ENCODE data around the gene SSR4.

The SSR4 gene

DNA sequence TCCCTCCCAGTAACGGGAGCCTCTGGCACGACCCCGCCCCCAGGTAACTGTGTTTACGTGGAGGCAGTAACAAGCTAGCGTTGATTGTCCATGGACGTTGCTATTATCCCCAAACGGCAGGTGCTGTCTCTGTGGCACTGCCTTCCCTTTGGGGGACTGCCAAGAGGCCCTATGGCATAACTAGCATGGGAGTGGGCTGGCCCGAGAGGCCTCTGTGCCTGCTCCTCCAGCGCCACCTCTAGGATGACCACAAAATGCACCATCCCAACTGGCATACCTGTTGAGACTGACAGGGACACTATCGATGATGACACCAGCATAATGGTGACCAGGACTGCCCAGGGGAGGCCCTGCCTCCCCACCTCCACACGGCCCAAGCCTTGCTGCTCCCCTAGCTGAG, 12.2 kb upstream of the SSR4 start:
- peak; percentile 68 for DNase-seq

- DNase-seq, result no peak
Observed at GRCh38 chrX:153782871-153783270, 11.6 kb upstream of the SSR4 start.

DNA sequence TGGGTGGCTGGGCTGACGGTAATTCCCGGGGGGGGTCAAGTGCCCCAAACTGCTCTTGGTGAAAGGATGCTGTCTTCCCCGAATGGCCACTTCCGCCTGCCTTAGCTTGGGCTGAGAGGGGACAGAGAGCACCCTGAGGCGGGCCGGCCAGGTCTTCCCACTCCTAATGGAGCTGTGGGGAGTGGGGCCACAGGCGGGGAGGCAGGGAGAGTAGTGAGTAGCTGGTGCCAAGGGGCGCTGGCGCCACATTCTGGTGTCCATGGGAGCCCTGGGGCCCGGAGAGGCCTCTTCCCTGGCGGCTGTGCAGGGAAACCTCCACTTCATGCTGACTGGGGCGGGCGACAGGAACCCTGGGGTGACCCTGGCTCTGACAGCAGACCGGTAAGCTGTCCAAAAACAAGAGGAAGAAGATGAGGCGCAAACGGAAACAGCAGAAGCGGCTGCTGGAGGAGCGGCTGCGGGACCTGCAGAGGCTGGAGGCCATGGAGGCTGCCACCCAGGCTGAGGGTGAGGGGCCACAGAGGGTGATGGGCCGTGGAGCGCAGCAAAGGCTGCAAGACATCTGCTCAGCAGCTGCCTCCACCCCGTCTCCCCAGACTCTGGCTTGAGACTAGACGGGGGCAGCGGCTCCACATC, 11.0 kb upstream of the SSR4 start:
- no peak for DNase-seq

DNA sequence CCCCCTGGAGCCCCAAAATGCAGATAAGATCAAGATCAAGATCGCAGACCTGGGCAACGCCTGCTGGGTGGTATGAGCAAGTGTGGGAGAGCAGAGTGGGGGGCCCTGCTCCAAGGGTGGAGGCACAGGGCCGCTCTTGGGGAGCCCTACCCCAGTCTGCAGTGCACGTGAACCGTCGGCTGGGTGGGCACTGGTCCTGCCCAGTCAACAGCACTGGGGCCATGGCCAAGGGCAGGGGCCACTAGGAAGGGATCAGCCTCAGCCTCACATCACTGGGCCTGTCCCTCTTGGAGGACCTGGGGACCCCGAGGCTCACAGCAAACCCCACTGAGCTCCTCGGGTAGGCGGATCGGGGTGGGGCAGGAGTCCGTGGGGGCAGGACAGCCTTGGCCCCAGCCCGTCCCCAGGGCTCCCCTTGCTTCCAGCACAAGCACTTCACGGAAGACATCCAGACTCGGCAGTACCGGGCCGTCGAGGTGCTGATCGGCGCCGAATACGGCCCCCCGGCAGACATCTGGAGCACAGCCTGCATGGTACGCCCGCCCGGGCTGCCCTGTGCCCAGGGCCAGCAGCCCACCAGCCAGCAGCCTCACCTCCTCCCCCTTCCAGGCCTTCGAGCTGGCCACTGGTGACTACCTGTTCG, 10.0 kb upstream of the SSR4 start:
- DNase-seq, result no peak

DNA sequence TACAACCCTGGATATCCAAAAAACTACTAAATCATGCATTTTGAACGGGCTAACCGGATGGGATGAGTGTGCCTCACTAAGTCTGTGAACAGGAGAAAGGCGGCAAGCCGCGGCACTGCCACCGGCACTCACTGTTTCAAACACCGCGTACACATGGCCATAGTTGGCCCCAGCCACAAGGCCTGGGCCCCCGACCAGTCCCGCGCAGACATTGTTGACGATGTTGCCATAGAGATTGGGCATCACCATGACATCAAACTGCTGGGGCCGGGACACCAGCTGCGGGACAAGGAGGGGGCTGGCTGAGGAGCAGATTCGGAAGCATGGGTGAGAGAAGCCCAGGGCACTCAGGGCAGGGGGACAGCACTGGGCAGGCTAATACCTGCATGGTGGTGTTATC, 7.8 kb upstream of the SSR4 start:
- no peak for DNase-seq

DNA sequence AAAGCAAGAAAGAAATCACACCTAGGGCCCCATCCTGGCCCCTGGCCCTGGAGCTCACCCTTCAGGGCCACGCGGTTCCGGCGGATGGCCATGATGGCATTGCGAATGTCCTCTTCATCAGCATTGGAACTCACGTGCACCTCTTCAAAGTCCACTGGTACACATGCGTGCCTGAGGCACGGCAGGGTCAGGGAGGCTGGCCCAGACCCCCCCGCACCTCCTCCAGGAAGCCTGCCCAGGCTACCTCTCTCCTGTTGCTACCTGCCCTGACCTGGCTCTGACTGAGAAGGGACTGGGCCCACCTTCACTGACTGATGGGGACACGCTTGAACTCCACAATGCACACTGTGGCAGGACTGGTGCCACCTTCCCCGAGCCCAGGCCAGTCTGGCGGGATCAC, 4.8 kb upstream of the SSR4 start:
- no peak for DNase-seq

- no peak for DNase-seq
Observed at GRCh38 chrX:153791104-153791852, 3.2 kb upstream of the SSR4 start.

DNA sequence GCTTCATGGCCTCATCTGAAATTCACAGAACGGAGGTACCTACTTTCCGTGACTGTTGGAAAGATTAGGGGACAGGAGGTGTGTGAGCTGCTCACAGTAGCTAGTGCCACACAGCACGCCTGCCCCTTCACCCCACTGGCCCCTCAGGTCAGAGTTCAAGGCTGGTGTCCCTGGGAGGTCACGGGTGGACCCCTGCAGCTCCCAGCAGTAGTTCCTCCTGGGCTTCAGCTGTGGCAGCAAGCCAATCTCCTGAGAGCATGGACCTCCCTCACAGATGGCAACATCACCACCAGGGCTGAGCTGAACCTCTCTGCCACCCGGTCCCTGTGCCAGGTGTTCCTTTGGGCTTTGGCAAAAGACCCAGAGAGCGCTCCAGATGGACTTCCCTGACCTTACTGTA, 2.1 kb upstream of the SSR4 start:
- no peak for DNase-seq

- no peak for DNase-seq
Observed at GRCh38 chrX:153793291-153793690, 1.2 kb upstream of the SSR4 start.

DNA sequence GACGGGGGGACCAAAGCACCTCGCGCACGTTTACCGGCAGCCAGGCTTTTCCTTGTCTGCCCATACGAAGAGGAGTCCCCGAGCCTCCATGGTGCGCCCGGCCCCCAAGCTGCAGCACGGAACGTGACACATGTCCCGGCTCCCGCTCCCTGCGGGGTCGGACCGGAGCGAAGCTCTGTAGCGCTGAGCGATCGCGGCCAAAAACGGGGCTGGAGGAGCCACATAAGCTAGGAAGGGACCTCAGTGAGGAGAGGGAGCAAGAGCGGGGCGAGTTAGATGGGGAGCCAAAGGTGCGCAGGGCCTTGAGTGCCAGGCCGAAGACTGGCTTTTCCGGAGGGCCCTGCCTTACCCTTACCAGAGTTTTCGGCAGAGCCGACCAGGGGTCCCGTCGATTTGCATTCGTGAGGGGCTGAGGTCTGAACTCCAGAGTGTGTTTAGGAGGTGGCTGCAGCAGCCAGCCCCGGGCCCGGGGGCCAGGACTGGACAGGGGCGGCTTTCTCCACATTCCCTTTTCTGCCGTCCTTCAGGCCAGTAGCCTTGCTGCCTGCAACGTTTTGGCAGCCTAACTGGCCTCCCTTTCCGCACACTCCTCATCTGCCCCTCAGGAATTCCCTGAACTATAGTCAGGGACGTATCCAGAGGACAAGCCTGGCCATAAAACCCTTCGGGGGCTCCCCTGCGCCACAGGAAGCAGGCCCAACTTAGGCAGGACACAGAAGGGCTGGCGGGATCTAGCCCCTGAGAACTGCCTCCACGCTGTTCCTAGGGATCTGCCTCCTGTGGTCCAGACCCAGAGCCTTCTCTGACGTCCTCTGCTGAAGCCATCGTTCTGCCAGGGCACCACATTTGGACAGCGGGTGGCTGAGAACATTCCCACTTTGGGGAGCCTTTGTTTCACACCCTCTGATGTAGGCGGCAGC, 689 bp downstream of the SSR4 start:
- DNase-seq, result no peak

DNA sequence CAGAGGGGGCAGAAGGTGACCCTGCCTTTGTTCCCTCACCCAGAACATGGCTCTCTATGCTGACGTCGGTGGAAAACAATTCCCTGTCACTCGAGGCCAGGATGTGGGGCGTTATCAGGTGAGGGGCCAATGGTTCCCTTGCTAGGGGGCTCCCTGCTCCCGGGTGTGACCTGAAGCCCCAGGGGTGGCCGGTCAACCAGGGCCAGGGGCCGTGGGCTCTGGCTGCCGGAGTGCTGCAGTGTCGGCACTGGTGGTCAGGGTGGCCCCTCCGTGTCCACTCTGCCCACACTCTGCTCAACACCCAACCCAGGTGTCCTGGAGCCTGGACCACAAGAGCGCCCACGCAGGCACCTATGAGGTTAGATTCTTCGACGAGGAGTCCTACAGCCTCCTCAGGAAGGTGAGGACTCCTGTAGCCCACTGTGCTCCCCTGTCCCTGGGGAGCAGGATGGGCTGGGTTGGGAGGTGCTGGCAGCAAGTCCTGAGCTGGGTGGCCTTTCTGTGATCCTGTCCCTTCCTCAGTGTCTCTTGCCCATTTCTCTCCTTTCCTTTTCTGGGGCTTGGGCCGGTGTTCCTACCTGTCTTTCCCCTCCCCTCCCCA, 3.0 kb downstream of the SSR4 start:
- DNase-seq, result no peak

GRCh38 chrX:153799326-153799725, 4.9 kb downstream of the SSR4 start:
- no peak for DNase-seq

DNA sequence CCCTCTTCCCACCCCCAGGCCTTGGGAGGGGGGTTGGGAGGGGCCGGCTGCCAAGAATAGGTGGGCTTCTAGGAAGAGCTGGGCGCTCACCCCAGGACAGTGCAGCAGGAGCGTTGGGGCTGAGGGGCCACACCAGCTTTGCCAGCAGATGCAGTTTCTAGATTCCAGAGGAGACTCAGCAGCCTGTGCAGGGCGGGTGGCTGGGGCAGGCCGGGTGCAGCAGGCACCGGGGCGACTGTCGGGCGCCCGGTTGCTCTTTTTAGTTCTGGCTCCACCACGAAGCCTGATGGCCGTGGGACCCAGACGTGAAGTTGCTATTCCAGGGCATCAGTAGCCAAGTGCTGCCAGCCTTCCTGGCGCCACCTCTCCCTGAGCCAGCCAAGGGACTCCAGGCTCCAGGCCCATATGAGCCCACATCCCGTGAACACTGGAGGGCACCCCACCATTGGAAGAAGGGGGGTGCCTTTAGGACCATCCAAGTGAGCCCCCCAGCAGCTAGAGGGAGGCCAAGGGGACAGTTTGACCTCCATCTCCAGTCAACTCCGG, 5.8 kb downstream of the SSR4 start:
- DNase-seq, result no peak

DNA sequence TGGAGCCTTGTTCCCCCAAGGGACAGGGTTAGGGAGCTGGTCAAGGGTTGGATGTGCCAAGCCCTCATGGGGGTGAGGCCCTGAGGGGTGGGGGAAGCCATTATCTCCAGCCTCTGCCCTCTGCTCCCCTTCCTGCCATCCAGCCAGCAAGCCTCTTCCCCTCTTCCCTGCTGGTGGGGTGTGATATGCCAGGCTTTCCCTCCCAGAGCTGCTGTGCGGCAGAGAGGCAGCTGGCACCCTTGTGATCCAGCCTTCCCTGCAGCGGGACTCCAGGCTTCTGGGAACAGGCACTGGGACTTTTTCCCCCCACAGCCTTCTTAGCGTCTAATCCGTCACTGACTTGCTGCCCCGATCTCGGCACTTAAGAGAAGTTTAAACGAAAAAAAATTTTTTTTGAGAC, 6.3 kb downstream of the SSR4 start:
- DNase-seq, result no peak

DNA sequence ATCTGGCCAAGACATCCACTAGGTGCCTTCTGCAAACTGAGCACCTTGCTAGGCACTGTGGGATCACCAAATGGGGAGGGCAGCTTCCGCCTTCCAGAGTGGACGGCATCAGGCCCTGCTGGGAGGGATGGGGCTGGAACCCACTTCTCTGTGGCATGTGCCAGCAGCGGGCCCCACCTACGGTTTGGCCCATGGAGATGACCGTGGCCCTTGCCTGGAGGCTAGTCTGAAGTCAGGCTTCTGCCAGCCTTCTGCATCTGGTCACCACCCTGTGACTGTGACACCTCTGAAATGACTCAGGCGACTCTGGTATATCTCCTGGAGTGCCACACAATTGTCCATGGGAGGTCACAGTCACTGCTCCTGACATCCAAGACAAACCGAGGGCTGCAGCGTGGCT, 7.2 kb downstream of the SSR4 start:
- DNase-seq, result no peak

GRCh38 chrX:153802513-153803045, 8.1 kb downstream of the SSR4 start:
- DNase-seq, result no peak

GRCh38 chrX:153803211-153804099, 9.0 kb downstream of the SSR4 start:
- no peak for DNase-seq

- DNase-seq, result no peak
Observed at GRCh38 chrX:153804100-153804595, 9.7 kb downstream of the SSR4 start.

DNA sequence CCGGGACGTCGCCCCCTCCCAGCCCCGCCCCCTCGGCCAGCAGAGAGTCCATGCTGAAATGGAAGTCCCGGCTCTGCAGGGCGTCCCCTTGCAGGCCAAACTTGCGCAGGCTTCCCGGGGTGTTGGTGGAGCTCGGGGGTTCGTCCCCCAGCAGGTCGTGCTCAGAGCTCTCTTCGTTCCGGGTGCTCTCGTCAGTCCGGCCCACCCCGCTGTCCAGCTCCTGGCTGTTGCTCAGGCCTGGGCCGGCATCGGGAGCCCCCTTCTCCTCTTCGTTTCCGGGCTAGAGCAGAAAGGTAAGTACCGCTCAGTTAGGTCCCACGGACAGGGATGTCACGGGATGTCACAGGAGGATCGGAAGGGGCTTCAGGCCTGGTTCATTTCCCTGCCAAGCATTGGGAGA, 10.2 kb downstream of the SSR4 start:
- no peak for DNase-seq

GRCh38 chrX:153805436-153805835, 11.0 kb downstream of the SSR4 start:
- no peak for DNase-seq

GRCh38 chrX:153806999-153807575, 12.6 kb downstream of the SSR4 start:
- DNase-seq, result no peak

Measured in SHP77 treated with DMSO at 0.1 percent for 48 hours (cell line).